ENCODE measurements around the gene PHPT1.

DNA sequence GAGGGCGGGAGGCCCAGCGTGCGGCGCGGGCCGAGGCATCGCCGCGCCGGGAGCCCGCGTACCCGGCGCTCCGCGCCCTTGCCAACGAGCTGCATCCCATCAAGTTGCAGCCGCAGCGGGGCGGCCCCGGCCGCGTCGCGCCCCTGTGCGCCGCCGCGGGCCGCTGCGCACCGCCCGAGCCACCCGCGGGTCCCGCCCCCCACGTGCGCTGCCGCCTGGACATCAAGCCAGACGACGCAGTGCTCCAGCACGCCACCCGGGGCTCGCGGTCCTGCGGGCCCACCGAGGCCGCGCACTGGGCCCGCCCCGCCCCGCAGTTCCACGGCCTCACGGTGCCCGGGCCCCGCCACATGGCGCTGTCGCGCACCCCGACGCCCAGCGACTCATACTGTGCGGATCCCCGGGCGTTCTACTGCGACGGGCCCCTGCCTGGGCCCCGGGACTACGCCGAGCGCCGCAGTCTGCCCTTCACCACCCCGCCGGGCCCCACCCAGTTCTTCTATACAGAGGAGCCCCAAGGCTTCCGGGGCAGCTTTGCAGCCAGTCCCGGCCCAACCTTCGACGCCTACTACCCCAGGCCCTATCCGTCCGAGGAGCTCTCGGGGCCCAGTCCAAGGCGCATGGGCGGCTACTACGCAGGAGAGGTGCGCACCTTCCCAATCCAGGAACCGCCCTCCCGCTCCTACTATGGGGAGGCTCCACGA lies 4.3 kb upstream of the PHPT1 start:
- TF ChIP-seq, protein P1, sequence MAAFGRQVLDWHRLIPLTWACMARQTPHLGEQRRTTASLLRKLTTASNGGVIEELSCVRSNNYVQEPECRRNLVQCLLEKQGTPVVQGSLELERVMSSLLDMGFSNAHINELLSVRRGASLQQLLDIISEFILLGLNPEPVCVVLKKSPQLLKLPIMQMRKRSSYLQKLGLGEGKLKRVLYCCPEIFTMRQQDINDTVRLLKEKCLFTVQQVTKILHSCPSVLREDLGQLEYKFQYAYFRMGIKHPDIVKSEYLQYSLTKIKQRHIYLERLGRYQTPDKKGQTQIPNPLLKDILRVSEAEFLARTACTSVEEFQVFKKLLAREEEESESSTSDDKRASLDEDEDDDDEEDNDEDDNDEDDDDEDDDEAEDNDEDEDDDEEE (CRISPR knock-in tag; IDR thresholded peaks at IDR 0.05): no peak
- no peak for TF ChIP-seq POLR2AphosphoS5 (IDR thresholded peaks at IDR 0.05; ENCODE audit: low read depth, low read length)
- TF ChIP-seq ELF1 (CRISPR knock-in tag; IDR thresholded peaks at IDR 0.05): no peak
- TF ChIP-seq, protein P2, sequence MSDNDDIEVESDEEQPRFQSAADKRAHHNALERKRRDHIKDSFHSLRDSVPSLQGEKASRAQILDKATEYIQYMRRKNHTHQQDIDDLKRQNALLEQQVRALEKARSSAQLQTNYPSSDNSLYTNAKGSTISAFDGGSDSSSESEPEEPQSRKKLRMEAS (IDR thresholded peaks at IDR 0.05): no peak
- TF ChIP-seq, protein P3, sequence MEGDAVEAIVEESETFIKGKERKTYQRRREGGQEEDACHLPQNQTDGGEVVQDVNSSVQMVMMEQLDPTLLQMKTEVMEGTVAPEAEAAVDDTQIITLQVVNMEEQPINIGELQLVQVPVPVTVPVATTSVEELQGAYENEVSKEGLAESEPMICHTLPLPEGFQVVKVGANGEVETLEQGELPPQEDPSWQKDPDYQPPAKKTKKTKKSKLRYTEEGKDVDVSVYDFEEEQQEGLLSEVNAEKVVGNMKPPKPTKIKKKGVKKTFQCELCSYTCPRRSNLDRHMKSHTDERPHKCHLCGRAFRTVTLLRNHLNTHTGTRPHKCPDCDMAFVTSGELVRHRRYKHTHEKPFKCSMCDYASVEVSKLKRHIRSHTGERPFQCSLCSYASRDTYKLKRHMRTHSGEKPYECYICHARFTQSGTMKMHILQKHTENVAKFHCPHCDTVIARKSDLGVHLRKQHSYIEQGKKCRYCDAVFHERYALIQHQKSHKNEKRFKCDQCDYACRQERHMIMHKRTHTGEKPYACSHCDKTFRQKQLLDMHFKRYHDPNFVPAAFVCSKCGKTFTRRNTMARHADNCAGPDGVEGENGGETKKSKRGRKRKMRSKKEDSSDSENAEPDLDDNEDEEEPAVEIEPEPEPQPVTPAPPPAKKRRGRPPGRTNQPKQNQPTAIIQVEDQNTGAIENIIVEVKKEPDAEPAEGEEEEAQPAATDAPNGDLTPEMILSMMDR (CRISPR knock-in tag; IDR thresholded peaks at IDR 0.05): no peak
- no peak for TF ChIP-seq CREB1 (IDR thresholded peaks at IDR 0.05)
- TF ChIP-seq CREB1 (CRISPR knock-in tag; IDR thresholded peaks at IDR 0.05): no peak
- no peak for TF ChIP-seq ZNF354B (CRISPR knock-in tag; IDR thresholded peaks at IDR 0.05)
- TF ChIP-seq ZNF3 (CRISPR knock-in tag; IDR thresholded peaks at IDR 0.05): no peak
- TF ChIP-seq EZH2 (conservative IDR thresholded peaks at IDR 0.05; ENCODE audit: low read depth, low read length): no peak

Data from HepG2 (cell line).